Activated CD8-positive, alpha-beta T cell treated with anti-CD3 and anti-CD28 coated beads for 36 hours (primary cell): ENCODE measurements around the gene C11orf65. TPM values are rescaled to one million over a fixed set of nuclear protein-coding genes. Genes with fewer than 3 reads are reported as not detected.

Source experiments
- ATAC-seq: fragments of 200-7000 bp; cut with Tn5 transposase; one replicate; pipeline ENCODE4 v1.10.0; 2021; ENCODE audit warnings: mild to moderate bottlenecking, moderate library complexity
- CTCF ChIA-PET: fragments of 350-600 bp; sonication (Branson Sonifier 250); formaldehyde crosslinking; loops from one replicate; lab custom pipeline; 2021; ENCODE audit warnings: antibody characterized with exemption; lab: Charles Lee
- POLR2A ChIA-PET: fragments of 350-600 bp; sonication (Branson Sonifier 250); formaldehyde crosslinking; loops from one replicate; lab custom pipeline; 2021; ENCODE audit warnings: antibody characterized with exemption; lab: Charles Lee
- DNase-seq: peaks from one replicate; pipeline ENCODE4 v3.0.0-alpha.2; 2020
- H3K27ac Mint-ChIP-seq: one replicate; pipeline ENCODE4 v1.8.0; 2021; ENCODE audit warnings: mild to moderate bottlenecking, mixed read lengths
- H3K27me3 Mint-ChIP-seq: one replicate; pipeline ENCODE4 v1.8.0; 2021; ENCODE audit warnings: mixed read lengths
- H3K36me3 Mint-ChIP-seq: one replicate; pipeline ENCODE4 v1.8.0; 2021; ENCODE audit warnings: low read depth, mixed read lengths
- H3K4me1 Mint-ChIP-seq: one replicate; pipeline ENCODE4 v1.8.0; 2021; ENCODE audit warnings: low read depth, mixed read lengths
- H3K4me3 Mint-ChIP-seq: one replicate; pipeline ENCODE4 v1.8.0; 2021; ENCODE audit warnings: mild to moderate bottlenecking, moderate library complexity, mixed read lengths
- H3K9me3 Mint-ChIP-seq: one replicate; pipeline ENCODE4 v1.8.0; 2021; ENCODE audit warnings: mixed read lengths
- CTCF ChIP-seq: fragments of 200-600 bp; IDR thresholded peaks from one replicate; pipeline ENCODE4 v1.8.0; 2022; ENCODE audit warnings: antibody characterized with exemption, mild to moderate bottlenecking
- intact Hi-C: fragments of 100-400 bp; cut with micrococcal nuclease; formaldehyde crosslinking; loops from one replicate; pipeline ENCODE4 v1.10.0; 2022
- total RNA-seq, 2 experiments: library from RNA; stranded (reverse); gene quantifications; one replicate each; pipeline ENCODE4 v1.2.3, GENCODE V29; 2021

Gene C11orf65
- total RNA-seq, 2 experiments from 2014 or later = 1.1 to 2.3 TPM

- intact Hi-C loops = loop anchor here (10.0 kb wide), 1 partner anchor 271 kb away; the partner anchor contains the start of genes ATM and NPAT
- peaks cover 25% of the 10 kb centered on the region for H3K4me1 Mint-ChIP-seq
- no peak for ATAC-seq
- H3K4me3 Mint-ChIP-seq = no peak overlapping the region
- H3K36me3 Mint-ChIP-seq = peaks cover 16% of the 10 kb centered on the region
- no peak for DNase-seq
- no peaks in the 10 kb centered on the region for H3K9me3 Mint-ChIP-seq
- no peak for TF ChIP-seq CTCF
- H3K27me3 Mint-ChIP-seq = no peaks in the 10 kb centered on the region
- ChIA-PET POLR2A (no interaction called here), CTCF (no interaction called here)
- H3K27ac Mint-ChIP-seq = no peak overlapping the region
These were observed 28.0 kb upstream of the C11orf65 start for GRCh38 chr11:108495326-108495725.

GRCh38 chr11:108494182-108494581, 26.9 kb upstream of the C11orf65 start:
- H3K36me3 Mint-ChIP-seq = peaks cover 18% of the 10 kb centered on the region
- no peak overlapping the region for H3K27ac Mint-ChIP-seq
- H3K9me3 Mint-ChIP-seq = no peaks in the 10 kb centered on the region
- CTCF ChIA-PET = interaction anchor here (1.1 to 1.3 kb wide), 2 partner anchors 121 to 162 kb away, joined by 3 to 4 read pairs; no protein-coding TSS in a partner anchor
- H3K4me1 Mint-ChIP-seq = peaks cover 25% of the 10 kb centered on the region
- H3K4me3 Mint-ChIP-seq = no peak overlapping the region
- TF ChIP-seq CTCF = no peak
- POLR2A ChIA-PET = no interaction called here
- DNase-seq (no peak), ATAC-seq (no peak)
- intact Hi-C loops = loop anchor here (10.0 kb wide), 1 partner anchor 269 kb away; the partner anchor contains the start of genes ATM and NPAT
- H3K27me3 Mint-ChIP-seq = no peaks in the 10 kb centered on the region

GRCh38 chr11:108491936-108492335, 24.6 kb upstream of the C11orf65 start:
- no peaks in the 10 kb centered on the region for H3K27me3 Mint-ChIP-seq
- intact Hi-C loops = loop anchor here (10.0 kb wide), 1 partner anchor 267 kb away; the partner anchor contains the start of genes ATM and NPAT
- H3K36me3 Mint-ChIP-seq = peaks cover 29% of the 10 kb centered on the region
- no peak for TF ChIP-seq CTCF
- no peak overlapping the region for H3K4me3 Mint-ChIP-seq
- ATAC-seq (no peak), DNase-seq (no peak)
- peaks cover 18% of the 10 kb centered on the region for H3K4me1 Mint-ChIP-seq
- no peak overlapping the region for H3K27ac Mint-ChIP-seq
- ChIA-PET CTCF (no interaction called here), POLR2A (interaction anchor here (0.6 kb wide), 1 partner anchor 16 kb away, joined by 3 read pairs; no protein-coding TSS in a partner anchor)
- no peaks in the 10 kb centered on the region for H3K9me3 Mint-ChIP-seq

- H3K36me3 Mint-ChIP-seq = peaks cover 44% of the 10 kb centered on the region
- ChIA-PET CTCF (no interaction called here), POLR2A (no interaction called here)
- no peak overlapping the region for H3K4me3 Mint-ChIP-seq
- no peaks in the 10 kb centered on the region for H3K9me3 Mint-ChIP-seq
- intact Hi-C loops = no loop called here
- TF ChIP-seq CTCF = no peak
- H3K27me3 Mint-ChIP-seq = no peaks in the 10 kb centered on the region
- ATAC-seq = no peak
- H3K27ac Mint-ChIP-seq = no peak overlapping the region
- DNase-seq = no peak
- H3K4me1 Mint-ChIP-seq = no peaks in the 10 kb centered on the region
These were observed 19.5 kb upstream of the C11orf65 start for GRCh38 chr11:108486828-108487227.

- Mint-ChIP-seq H3K36me3 (peaks cover 48% of the 10 kb centered on the region), H3K4me1 (no peaks in the 10 kb centered on the region), H3K27me3 (no peaks in the 10 kb centered on the region), H3K4me3 (no peak overlapping the region), H3K27ac (no peak overlapping the region), H3K9me3 (no peaks in the 10 kb centered on the region)
- POLR2A ChIA-PET = interaction anchor here (0.6 kb wide), 1 partner anchor 52 kb away, joined by 5 read pairs; no protein-coding TSS in a partner anchor
- DNase-seq = no peak
- no peak for ATAC-seq
- TF ChIP-seq CTCF = no peak
- CTCF ChIA-PET = no interaction called here
- intact Hi-C loops = no loop called here
These were observed 19.0 kb upstream of the C11orf65 start for GRCh38 chr11:108486331-108486730.
